Spleen (tissue), 11 donors: ENCODE results near the gene ARR3. TPM values are rescaled to one million over a fixed set of nuclear protein-coding genes. Genes with fewer than 3 reads are reported as not detected.

Experiments
- DNase-seq: peaks from one replicate; pipeline ENCODE4 v3.0.0-alpha.2; 2020
- H3K27ac ChIP-seq, 8 donors: fragments of 200-600 bp; sonication (generic) in 7 of 8; 1 replicate in 4 of 8; 2 replicates in 4 of 8; pipeline versions ENCODE4 v1.5.0 to v1.8.0; 2016 to 2021; ENCODE audit warnings: inconsistent platforms in 4 of 8, mild to moderate bottlenecking in 4 of 8, moderate library complexity in 1 of 8
- H3K27me3 ChIP-seq, 7 donors: fragments of 200-600 bp; sonication (generic) in 6 of 7; replicated peaks in 1 of 7; 1 replicate in 4 of 7; 2 replicates in 3 of 7; pipeline versions ENCODE4 v1.5.0 to v1.8.0; 2016 to 2021; ENCODE audit warnings: inconsistent platforms in 3 of 7, mild to moderate bottlenecking in 1 of 7
- H3K36me3 ChIP-seq, 6 donors: fragments of 200-600 bp; sonication (generic) in 5 of 6; 1 replicate in 4 of 6; 2 replicates in 2 of 6; pipeline versions ENCODE4 v1.5.0 to v1.8.0; 2016 to 2021; ENCODE audit warnings: inconsistent platforms in 2 of 6
- H3K4me1 ChIP-seq, 6 donors: fragments of 200-600 bp; sonication (generic) in 5 of 6; 1 replicate in 3 of 6; 2 replicates in 3 of 6; pipeline versions ENCODE4 v1.5.0 to v1.8.0; 2016 to 2021; ENCODE audit warnings: inconsistent platforms in 3 of 6
- H3K4me3 ChIP-seq, 8 donors: fragments of 200-600 bp; sonication (generic) in 7 of 8; 1 replicate in 4 of 8; 2 replicates in 4 of 8; pipeline versions ENCODE4 v1.5.0 to v1.8.0; 2016 to 2021; ENCODE audit warnings: inconsistent platforms in 4 of 8, mild to moderate bottlenecking in 4 of 8, moderate library complexity in 2 of 8
- H3K9me3 ChIP-seq, 8 donors: fragments of 200-600 bp; sonication (generic) in 7 of 8; 1 replicate in 4 of 8; 2 replicates in 4 of 8; pipeline versions ENCODE4 v1.5.0 to v1.8.0; 2016 to 2021; ENCODE audit warnings: inconsistent platforms in 4 of 8
- CTCF ChIP-seq, 11 experiments: fragments of 200-600 bp in 7 of 11; fragments of 450-650 bp in 4 of 11; sonication (generic) in 4 of 11; IDR thresholded peaks in 8 of 11; conservative IDR thresholded peaks in 3 of 11; 1 replicate in 7 of 11; 2 replicates in 4 of 11; pipeline versions ENCODE4 v1.4.0 to v1.8.0; 2016 to 2021; ENCODE audit warnings: antibody characterized with exemption in 11 of 11, inconsistent platforms in 4 of 11, mild to moderate bottlenecking in 1 of 11
- POLR2A ChIP-seq, 3 donors: fragments of 450-650 bp; IDR thresholded peaks; one replicate each; pipeline ENCODE4 v1.5.1; 2017; ENCODE audit warnings: antibody characterized with exemption in 3 of 3, mild to moderate bottlenecking in 1 of 3
- POLR2AphosphoS5 ChIP-seq, 3 donors: sonication (generic); formaldehyde crosslinking; IDR thresholded peaks; one replicate each; pipeline ENCODE4 v1.5.1; 2017; ENCODE audit warnings: antibody characterized with exemption in 3 of 3
- WGBS, 5 donors: extraction: QIAGEN DNeasy Blood & Tissue Kit in 3 of 5; methylation state at CpG; one replicate each; pipeline versions ENCODE4 v1.1.5 to v1.1.7; 2013 to 2018; 5-methylcytosine and 5-hydroxymethylcytosine counted together
- intact Hi-C: fragments of 100-400 bp; cut with DNase I; formaldehyde crosslinking; loops from one replicate; pipeline ENCODE4 v1.15.0; 2023; ENCODE audit warnings: low total_unique reads
- polyA plus RNA-seq, 3 donors: library from polyadenylated mRNA; stranded (reverse); fragments of 200-250 nt; gene quantifications; one replicate each; pipeline ENCODE4 v1.2.1, GENCODE V29; 2013
- total RNA-seq, 7 donors: library from RNA; depleted of rRNA in 3 of 7; stranded (reverse); fragments of >200 nt in 3 of 7; fragmentation: NEBNext Ultra II Directional in 4 of 7; extraction: Animal tissue kit (Norgen Biotek cat#: 25700) in 4 of 7; gene quantifications; one replicate each; pipeline versions ENCODE4 v1.1.0 to v1.2.1, GENCODE V29; 2016 to 2021
- donor health status: healthy with polysubstance abuse.
- donor health status: DM: no; HTN: no; CAD: no; lungs with moderate emphysema.
- donor health status: DM: no; HTN: no; CAD: no.
- donor health status: Bipolar disorder and iron deficiency.
- donor health status: healthy.
- donor health status: DM: no; HTN: no; CAD: no.
- donor health status: DM: yes; HTN: yes; CAD: no.

The ARR3 gene
- total and polyA plus RNA-seq, 10 donors = not detected

- no peak overlapping the region for H3K27ac ChIP-seq
- DNase-seq = no peak
- no peaks in the 10 kb centered on the region for H3K4me1 ChIP-seq
- no peaks in the 10 kb centered on the region for H3K27me3 ChIP-seq
- intact Hi-C loops = no loop called here
- H3K36me3 ChIP-seq = peaks cover 0 to 15% (median 0%) of the 10 kb centered on the region in 6 donors
- no peaks in the 10 kb centered on the region for H3K9me3 ChIP-seq
- WGBS, 5 donors = 78 to 99% (median 84%) methylated on average over 3 of the region's 3 CpGs
- no peak overlapping the region for H3K4me3 ChIP-seq
- TF ChIP-seq POLR2A (IDR thresholded peaks at IDR 0.05) (no peak), POLR2AphosphoS5 (IDR thresholded peaks at IDR 0.05) (no peak), CTCF (IDR thresholded peaks at IDR 0.05 in 8 of 11, conservative IDR thresholded peaks at IDR 0.05 in 3 of 11) (no peak)
Observed at GRCh38 chrX:70279081-70279480, 10.9 kb downstream of the ARR3 start.

- no peak overlapping the region for H3K27ac ChIP-seq
- no peak overlapping the region for H3K4me3 ChIP-seq
- intact Hi-C loops = no loop called here
- H3K36me3 ChIP-seq = peaks cover 0 to 26% (median 0%) of the 10 kb centered on the region in 6 donors
- H3K4me1 ChIP-seq = no peaks in the 10 kb centered on the region
- no peak for DNase-seq
- WGBS, 5 donors = 67 to 93% (median 92%) methylated on average over 2 to 3 of the region's 3 CpGs
- TF ChIP-seq POLR2AphosphoS5 (IDR thresholded peaks at IDR 0.05) (no peak), POLR2A (IDR thresholded peaks at IDR 0.05) (no peak), CTCF (IDR thresholded peaks at IDR 0.05 in 8 of 11, conservative IDR thresholded peaks at IDR 0.05 in 3 of 11) (no peak)
- no peaks in the 10 kb centered on the region for H3K9me3 ChIP-seq
- no peaks in the 10 kb centered on the region for H3K27me3 ChIP-seq
Observed at GRCh38 chrX:70280573-70280972, 12.4 kb downstream of the ARR3 start.

GRCh38 chrX:70281951-70282350 lies 13.8 kb downstream of the ARR3 start, which contains the start of gene RAB41:
Gene RAB41, plus strand, starts transcription at chrX:70282172. Its CDS starts 46 bp downstream, at chrX:70282218.
- Histone ChIP-seq H3K27me3 (no peaks in the 10 kb centered on the region), H3K36me3 (peaks cover 0 to 40% (median 2%) of the 10 kb centered on the region in 6 donors), H3K9me3 (no peaks in the 10 kb centered on the region), H3K4me1 (no peaks in the 10 kb centered on the region), H3K4me3 (no peak within 1 kb of the TSS), H3K27ac (no peak within 1 kb of the TSS)
- WGBS, 5 donors = 90 to 97% (median 92%) methylated on average over 7 to 21 of the region's 21 CpGs
- TF ChIP-seq POLR2A (IDR thresholded peaks at IDR 0.05) (no peak), POLR2AphosphoS5 (IDR thresholded peaks at IDR 0.05) (peak in 1 of 3 donors; percentile 7)
- no peak for DNase-seq
- intact Hi-C loops = no loop called here

GRCh38 chrX:70289168-70289792 lies 21.1 kb downstream of the ARR3 start:
- WGBS, 5 donors = 31 to 55% (median 36%) methylated on average over 10 to 11 of the region's 11 CpGs
- intact Hi-C loops = no loop called here
- no peak for DNase-seq

More at GRCh38 chrX:70289168-70289792, 21.1 kb downstream of the ARR3 start:
- no peak for TF ChIP-seq POLR2AphosphoS5 (IDR thresholded peaks at IDR 0.05)
- Histone ChIP-seq H3K4me1 (peaks cover 0 to 23% (median 9%) of the 10 kb centered on the region in 6 donors), H3K9me3 (no peaks in the 10 kb centered on the region), H3K27me3 (peaks cover 0 to 4% (median 0%) of the 10 kb centered on the region in 7 donors), H3K36me3 (peaks cover 0 to 40% (median 4%) of the 10 kb centered on the region in 6 donors), H3K27ac (peak overlapping the region; percentile 6 to 82 (median 72)), H3K4me3 (peak overlapping the region; percentile 34 to 70 (median 52))
